Vagina (tissue), 2 donors: ENCODE measurements around the gene ZKSCAN3. TPM values are rescaled to one million over a fixed set of nuclear protein-coding genes. Genes with fewer than 3 reads are reported as not detected.

Source experiments
- DNase-seq, 2 donors: peaks; one replicate each; pipeline ENCODE4 v3.0.0-alpha.2; 2017; ENCODE audit errors: extremely low spot score in 2 of 2
- H3K27ac ChIP-seq: fragments of 200-600 bp; sonication (generic); one replicate; pipeline ENCODE4 v1.5.1; 2019
- H3K27me3 ChIP-seq: fragments of 200-600 bp; sonication (generic); one replicate; pipeline ENCODE4 v1.5.1; 2019
- H3K36me3 ChIP-seq, 2 donors: fragments of 200-600 bp; sonication (generic); one replicate each; pipeline ENCODE4 v1.5.1; 2017 to 2019
- H3K4me1 ChIP-seq: fragments of 200-600 bp; sonication (generic); one replicate; pipeline ENCODE4 v1.5.1; 2019
- H3K4me3 ChIP-seq, 2 donors: fragments of 200-600 bp; sonication (generic); 1 replicate in 1 of 2; 2 replicates in 1 of 2; pipeline ENCODE4 v1.5.1; 2016 to 2019
- H3K9me3 ChIP-seq: fragments of 200-600 bp; sonication (generic); one replicate; pipeline ENCODE4 v1.5.1; 2019
- POLR2A ChIP-seq, 2 donors: fragments of 450-650 bp; IDR thresholded peaks; one replicate each; pipeline ENCODE4 v1.6.1; 2017; ENCODE audit warnings: antibody characterized with exemption in 2 of 2, mild to moderate bottlenecking in 2 of 2, moderate library complexity in 2 of 2
- POLR2AphosphoS5 ChIP-seq, 2 donors: sonication (generic); formaldehyde crosslinking; IDR thresholded peaks; one replicate each; pipeline ENCODE4 v1.9.0; 2017; ENCODE audit warnings: antibody characterized with exemption in 2 of 2, mild to moderate bottlenecking in 2 of 2, low read depth in 1 of 2; ENCODE audit not compliant: insufficient read depth in 1 of 2
- intact Hi-C: fragments of 100-400 bp; cut with DNase I; formaldehyde crosslinking; loops from one replicate; pipeline ENCODE4 v1.15.1; 2023
- total RNA-seq: library from RNA; depleted of rRNA; stranded (reverse); fragments of >200 nt; gene quantifications from one replicate; pipeline ENCODE4 v1.2.3, GENCODE V29; 2016
- TF ChIP-seq, protein P1 (sequence below), 3 experiments: fragments of 450-650 bp in 2 of 3; fragments of 200-600 bp in 1 of 3; sonication (generic) in 1 of 3; IDR thresholded peaks; one replicate each; pipeline ENCODE4 v1.5.1; 2017 to 2019; ENCODE audit warnings: antibody characterized with exemption in 3 of 3, mild to moderate bottlenecking in 2 of 3, moderate library complexity in 2 of 3

Gene ZKSCAN3
- total RNA-seq, 1 donor from 2014 or later = 2.9 TPM

DNA sequence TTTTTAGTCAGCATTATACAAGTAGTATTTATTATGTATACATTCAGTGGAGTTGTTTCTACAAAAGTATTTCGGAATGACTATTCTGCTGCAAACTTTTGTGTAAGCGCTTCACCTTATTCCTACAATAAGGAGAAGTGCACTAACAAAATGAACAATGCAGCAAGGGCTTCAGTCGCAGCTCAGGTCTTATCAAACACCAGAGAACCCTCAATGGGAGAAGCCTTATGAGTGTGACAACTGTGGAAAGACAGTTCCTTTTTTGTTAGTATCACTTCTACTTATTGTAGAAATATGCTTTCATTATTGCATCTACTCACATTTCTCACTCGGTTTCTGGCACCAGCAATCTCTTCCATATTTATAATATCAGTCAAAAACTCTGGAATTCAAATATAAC lies 18.8 kb downstream of the ZKSCAN3 start:
- H3K4me1 ChIP-seq = no peaks in the 10 kb centered on the region
- intact Hi-C loops = no loop called here
- peaks cover 0 to 35% of the 10 kb centered on the region in 2 donors for H3K36me3 ChIP-seq
- H3K27me3 ChIP-seq = no peaks in the 10 kb centered on the region
- no peaks in the 10 kb centered on the region for H3K9me3 ChIP-seq
- no peak overlapping the region for H3K4me3 ChIP-seq
- no peak for DNase-seq
- no peak overlapping the region for H3K27ac ChIP-seq
- TF ChIP-seq, protein P1, sequence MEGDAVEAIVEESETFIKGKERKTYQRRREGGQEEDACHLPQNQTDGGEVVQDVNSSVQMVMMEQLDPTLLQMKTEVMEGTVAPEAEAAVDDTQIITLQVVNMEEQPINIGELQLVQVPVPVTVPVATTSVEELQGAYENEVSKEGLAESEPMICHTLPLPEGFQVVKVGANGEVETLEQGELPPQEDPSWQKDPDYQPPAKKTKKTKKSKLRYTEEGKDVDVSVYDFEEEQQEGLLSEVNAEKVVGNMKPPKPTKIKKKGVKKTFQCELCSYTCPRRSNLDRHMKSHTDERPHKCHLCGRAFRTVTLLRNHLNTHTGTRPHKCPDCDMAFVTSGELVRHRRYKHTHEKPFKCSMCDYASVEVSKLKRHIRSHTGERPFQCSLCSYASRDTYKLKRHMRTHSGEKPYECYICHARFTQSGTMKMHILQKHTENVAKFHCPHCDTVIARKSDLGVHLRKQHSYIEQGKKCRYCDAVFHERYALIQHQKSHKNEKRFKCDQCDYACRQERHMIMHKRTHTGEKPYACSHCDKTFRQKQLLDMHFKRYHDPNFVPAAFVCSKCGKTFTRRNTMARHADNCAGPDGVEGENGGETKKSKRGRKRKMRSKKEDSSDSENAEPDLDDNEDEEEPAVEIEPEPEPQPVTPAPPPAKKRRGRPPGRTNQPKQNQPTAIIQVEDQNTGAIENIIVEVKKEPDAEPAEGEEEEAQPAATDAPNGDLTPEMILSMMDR (IDR thresholded peaks at IDR 0.05) = no peak
- TF ChIP-seq POLR2A (IDR thresholded peaks at IDR 0.05) (no peak), POLR2AphosphoS5 (IDR thresholded peaks at IDR 0.05; ENCODE audit: insufficient read depth in 1 of 2, low read depth in 1 of 2) (no peak)

DNA sequence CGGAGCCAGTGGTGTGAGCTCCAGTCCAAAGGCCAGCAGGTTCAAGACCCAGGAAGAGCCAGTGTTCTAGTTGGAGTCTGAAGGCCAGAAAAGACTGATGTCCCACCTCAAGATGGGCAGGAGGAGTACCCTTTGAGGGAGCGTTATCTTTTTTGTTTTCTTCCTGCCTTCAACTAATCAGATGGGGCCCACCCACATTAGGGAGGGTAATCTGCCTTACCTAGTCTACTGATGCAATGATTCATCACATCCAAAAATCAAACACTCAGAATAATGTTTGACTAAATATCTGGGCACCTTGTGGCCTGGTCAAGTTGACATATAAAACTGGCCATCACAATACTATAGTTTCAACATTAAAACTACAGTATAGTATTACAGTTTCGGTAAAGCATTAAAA lies 19.7 kb downstream of the ZKSCAN3 start:
- intact Hi-C loops = no loop called here
- no peak overlapping the region for H3K4me3 ChIP-seq
- H3K27ac ChIP-seq = no peak overlapping the region
- H3K27me3 ChIP-seq = no peaks in the 10 kb centered on the region
- DNase-seq = no peak
- H3K4me1 ChIP-seq = no peaks in the 10 kb centered on the region
- TF ChIP-seq POLR2AphosphoS5 (IDR thresholded peaks at IDR 0.05; ENCODE audit: insufficient read depth in 1 of 2, low read depth in 1 of 2) = no peak
- TF ChIP-seq, protein P1 (IDR thresholded peaks at IDR 0.05) = no peak
- TF ChIP-seq POLR2A (IDR thresholded peaks at IDR 0.05) = no peak
- peaks cover 0 to 27% of the 10 kb centered on the region in 2 donors for H3K36me3 ChIP-seq
- H3K9me3 ChIP-seq = no peaks in the 10 kb centered on the region

DNA sequence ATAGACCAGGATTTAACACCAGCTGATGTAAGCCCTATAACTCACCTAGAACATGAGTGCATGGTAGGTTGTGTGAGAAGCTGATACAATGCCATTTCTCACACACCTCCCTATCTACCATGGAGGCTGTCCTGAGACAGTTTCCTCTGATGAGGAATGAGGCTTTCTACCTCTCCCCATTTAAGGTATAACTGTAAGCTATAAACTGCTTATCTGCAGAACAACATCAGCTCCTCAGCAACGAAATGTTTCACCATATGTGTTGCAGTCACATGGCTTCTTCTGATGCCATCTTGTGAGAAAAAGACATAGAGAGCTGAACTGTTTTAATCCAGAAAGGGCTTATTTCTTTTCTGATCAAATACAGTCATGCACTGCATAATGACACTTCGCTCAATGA lies 20.7 kb downstream of the ZKSCAN3 start:
- no peaks in the 10 kb centered on the region for H3K27me3 ChIP-seq
- no peak overlapping the region for H3K27ac ChIP-seq
- peaks cover 0 to 18% of the 10 kb centered on the region in 2 donors for H3K36me3 ChIP-seq
- H3K4me3 ChIP-seq = no peak overlapping the region
- DNase-seq = no peak
- H3K9me3 ChIP-seq = no peaks in the 10 kb centered on the region
- no peak for TF ChIP-seq POLR2A (IDR thresholded peaks at IDR 0.05)
- no peak for TF ChIP-seq POLR2AphosphoS5 (IDR thresholded peaks at IDR 0.05; ENCODE audit: insufficient read depth in 1 of 2, low read depth in 1 of 2)
- TF ChIP-seq, protein P1 (IDR thresholded peaks at IDR 0.05) = no peak
- no peaks in the 10 kb centered on the region for H3K4me1 ChIP-seq
- intact Hi-C loops = no loop called here

DNA sequence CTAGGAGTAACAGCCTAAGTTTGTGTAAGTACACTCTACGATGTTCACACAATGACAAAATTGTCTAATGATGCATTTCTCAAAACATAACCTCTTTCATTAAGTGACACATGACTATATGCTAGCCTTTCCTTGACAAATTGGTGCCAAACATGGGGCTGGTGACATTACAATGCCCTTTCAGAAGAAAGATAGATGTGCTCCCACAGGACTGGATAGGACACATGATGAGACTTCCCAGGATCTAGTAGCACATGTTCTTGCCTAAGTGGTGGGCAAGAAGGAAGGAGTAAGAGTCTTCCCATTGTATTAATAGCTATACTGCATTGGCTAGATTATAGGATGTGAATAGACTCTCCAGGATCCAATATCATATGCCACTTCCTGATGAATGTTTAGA lies 21.5 kb downstream of the ZKSCAN3 start:
- TF ChIP-seq POLR2AphosphoS5 (IDR thresholded peaks at IDR 0.05; ENCODE audit: insufficient read depth in 1 of 2, low read depth in 1 of 2) (no peak), POLR2A (IDR thresholded peaks at IDR 0.05) (no peak)
- TF ChIP-seq, protein P1 (IDR thresholded peaks at IDR 0.05) = no peak
- no peaks in the 10 kb centered on the region for H3K4me1 ChIP-seq
- intact Hi-C loops = no loop called here
- DNase-seq = no peak
- peaks cover 0 to 10% of the 10 kb centered on the region in 2 donors for H3K36me3 ChIP-seq
- no peaks in the 10 kb centered on the region for H3K9me3 ChIP-seq
- no peak overlapping the region for H3K27ac ChIP-seq
- no peak overlapping the region for H3K4me3 ChIP-seq
- H3K27me3 ChIP-seq = no peaks in the 10 kb centered on the region

DNA sequence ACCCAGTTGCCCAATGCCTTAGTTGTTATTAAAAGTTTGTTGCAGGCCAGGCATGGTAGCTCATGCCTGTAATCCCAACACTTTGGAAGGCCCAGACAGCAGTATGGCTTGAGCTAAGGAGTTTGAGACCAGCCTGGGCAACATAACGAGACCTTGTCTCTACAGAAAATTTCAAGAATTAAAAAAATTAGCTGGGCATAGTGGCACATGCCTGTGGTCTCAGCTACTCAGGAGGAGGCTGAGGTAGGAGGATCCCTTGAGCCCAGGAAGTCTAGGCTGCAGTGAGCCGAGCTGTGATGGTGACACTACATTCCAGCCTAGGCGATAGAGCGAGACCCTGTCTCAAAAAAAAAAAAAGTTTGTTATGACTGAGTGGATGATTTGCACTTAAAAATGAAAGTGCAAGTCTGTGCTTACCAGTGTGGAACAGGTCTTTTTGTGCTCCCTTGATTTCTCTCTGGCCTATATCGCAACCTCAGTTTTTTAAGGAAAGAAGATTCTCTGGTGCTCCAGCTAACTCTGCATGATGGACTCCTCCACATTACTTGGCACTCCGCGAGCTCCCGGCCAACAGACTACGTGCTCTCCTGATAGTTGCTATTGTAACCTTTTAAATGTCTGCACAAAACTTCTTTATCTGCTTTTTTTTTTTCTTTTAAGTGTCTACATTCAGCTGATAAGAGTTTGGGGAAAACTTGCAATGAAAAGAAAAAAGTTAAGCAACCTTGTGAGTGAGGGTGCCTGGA lies 22.1 kb downstream of the ZKSCAN3 start:
- H3K4me1 ChIP-seq = no peaks in the 10 kb centered on the region
- H3K27ac ChIP-seq = no peak overlapping the region
- H3K9me3 ChIP-seq = no peaks in the 10 kb centered on the region
- H3K27me3 ChIP-seq = no peaks in the 10 kb centered on the region
- H3K36me3 ChIP-seq = peaks cover 0 to 6% of the 10 kb centered on the region in 2 donors
- intact Hi-C loops = no loop called here
- DNase-seq = no peak
- H3K4me3 ChIP-seq = no peak overlapping the region
- TF ChIP-seq POLR2AphosphoS5 (IDR thresholded peaks at IDR 0.05; ENCODE audit: insufficient read depth in 1 of 2, low read depth in 1 of 2) = no peak
- no peak for TF ChIP-seq POLR2A (IDR thresholded peaks at IDR 0.05)
- TF ChIP-seq, protein P1 (IDR thresholded peaks at IDR 0.05) = no peak
